Measurements from ENCODE around the gene RTN4R.
"Not testable (repeated sequence)": the region's sequence is repeated elsewhere in the genome, so short reads cannot be mapped to it uniquely, and the experiment has no call there.

DNA sequence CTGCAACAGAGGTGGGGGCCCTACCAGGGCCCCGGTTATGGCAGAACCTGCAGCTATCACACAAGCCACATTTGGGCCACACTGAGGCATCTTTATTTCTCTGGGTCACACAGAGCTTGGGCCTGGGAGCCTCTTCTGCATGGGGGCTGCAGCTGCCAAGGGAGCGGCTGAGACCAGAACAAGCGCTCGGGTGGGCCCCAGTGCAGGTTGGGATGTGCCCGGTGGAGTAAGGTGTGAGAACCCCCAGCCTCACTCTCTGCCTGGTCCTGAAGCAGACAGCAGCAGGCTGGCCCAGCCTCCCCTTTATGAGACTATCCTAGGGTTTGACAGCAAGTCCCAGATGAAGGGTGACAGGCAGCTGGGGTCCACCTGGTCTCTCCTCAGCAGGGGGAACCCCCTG is 46.1 kb upstream of the RTN4R start:
- TF ChIP-seq, protein P1, sequence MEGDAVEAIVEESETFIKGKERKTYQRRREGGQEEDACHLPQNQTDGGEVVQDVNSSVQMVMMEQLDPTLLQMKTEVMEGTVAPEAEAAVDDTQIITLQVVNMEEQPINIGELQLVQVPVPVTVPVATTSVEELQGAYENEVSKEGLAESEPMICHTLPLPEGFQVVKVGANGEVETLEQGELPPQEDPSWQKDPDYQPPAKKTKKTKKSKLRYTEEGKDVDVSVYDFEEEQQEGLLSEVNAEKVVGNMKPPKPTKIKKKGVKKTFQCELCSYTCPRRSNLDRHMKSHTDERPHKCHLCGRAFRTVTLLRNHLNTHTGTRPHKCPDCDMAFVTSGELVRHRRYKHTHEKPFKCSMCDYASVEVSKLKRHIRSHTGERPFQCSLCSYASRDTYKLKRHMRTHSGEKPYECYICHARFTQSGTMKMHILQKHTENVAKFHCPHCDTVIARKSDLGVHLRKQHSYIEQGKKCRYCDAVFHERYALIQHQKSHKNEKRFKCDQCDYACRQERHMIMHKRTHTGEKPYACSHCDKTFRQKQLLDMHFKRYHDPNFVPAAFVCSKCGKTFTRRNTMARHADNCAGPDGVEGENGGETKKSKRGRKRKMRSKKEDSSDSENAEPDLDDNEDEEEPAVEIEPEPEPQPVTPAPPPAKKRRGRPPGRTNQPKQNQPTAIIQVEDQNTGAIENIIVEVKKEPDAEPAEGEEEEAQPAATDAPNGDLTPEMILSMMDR (IDR thresholded peaks at IDR 0.05): not testable (repeated sequence)
- TF ChIP-seq POLR2A (IDR thresholded peaks at IDR 0.05): not testable (repeated sequence)

Measured in adrenal gland (tissue), 5 donors.